ENCODE data around the gene CAPN6.

The CAPN6 gene, protein sequence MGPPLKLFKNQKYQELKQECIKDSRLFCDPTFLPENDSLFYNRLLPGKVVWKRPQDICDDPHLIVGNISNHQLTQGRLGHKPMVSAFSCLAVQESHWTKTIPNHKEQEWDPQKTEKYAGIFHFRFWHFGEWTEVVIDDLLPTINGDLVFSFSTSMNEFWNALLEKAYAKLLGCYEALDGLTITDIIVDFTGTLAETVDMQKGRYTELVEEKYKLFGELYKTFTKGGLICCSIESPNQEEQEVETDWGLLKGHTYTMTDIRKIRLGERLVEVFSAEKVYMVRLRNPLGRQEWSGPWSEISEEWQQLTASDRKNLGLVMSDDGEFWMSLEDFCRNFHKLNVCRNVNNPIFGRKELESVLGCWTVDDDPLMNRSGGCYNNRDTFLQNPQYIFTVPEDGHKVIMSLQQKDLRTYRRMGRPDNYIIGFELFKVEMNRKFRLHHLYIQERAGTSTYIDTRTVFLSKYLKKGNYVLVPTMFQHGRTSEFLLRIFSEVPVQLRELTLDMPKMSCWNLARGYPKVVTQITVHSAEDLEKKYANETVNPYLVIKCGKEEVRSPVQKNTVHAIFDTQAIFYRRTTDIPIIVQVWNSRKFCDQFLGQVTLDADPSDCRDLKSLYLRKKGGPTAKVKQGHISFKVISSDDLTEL

DNA sequence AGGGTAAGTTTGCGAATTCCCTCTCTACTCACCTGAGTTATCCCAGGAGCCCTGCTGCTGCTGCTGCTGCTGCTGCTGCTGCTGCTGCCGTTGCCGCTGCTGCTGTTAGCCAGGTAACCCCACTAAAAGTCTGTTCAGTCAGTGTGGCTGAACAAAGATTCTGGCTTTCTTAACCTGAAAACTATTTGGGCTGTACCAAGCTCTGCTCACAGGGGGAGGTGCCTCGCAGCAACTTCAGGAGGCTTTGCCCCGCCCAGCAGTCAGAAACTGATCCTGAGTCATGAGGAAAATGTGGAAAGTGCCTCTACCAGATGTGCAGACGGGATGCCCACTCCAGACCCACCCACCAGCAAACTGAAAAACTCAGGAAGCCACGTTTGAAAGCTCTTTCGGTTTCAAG is at the start of gene CAPN6:
TSS of gene CAPN6 (minus strand) at position 145 of the 400 bp plus-strand sequence. CDS start 6,547 bp downstream, outside the sequence.
- no peak for DNase-seq

DNA sequence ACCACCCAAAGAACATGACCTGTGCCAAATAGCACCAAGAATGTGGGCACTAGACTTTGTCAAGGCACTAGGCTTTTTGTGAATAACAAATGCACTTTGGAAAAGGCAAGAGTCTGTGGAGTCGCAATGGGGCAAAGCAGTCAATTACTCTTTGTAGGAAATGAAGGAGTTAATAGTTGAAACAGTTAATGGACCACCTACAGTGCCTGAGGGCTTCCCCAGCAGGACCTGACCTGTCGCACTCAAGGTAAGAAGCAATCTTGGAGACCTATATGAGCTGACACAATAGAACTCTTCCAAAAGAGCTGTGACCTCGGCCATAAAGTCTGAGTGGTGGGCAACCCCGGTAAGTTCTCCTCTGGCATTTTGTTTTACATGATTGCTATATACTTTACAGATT is 49.2 kb upstream of the CAPN6 start:
- no peak for DNase-seq

DNA sequence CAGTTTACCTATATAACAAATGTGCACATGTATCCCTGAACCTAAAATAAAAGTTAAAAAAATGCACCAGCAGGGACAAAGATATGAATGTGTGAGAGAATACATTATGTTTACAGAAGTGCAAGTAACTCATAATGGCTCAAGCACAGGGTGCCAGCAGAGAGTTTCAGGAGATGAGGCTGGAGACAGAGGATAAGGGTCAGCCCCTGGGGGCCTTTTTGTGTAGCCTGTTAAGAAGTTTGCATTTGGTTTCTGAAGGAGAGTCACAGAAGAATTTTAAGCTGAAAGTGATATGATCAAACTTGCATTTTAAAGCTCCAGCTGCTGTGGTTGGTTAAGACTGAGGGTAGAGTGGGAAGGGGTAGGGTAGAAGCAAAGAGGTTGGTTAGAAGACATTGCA is 48.6 kb upstream of the CAPN6 start:
- DNase-seq, result no peak

DNA sequence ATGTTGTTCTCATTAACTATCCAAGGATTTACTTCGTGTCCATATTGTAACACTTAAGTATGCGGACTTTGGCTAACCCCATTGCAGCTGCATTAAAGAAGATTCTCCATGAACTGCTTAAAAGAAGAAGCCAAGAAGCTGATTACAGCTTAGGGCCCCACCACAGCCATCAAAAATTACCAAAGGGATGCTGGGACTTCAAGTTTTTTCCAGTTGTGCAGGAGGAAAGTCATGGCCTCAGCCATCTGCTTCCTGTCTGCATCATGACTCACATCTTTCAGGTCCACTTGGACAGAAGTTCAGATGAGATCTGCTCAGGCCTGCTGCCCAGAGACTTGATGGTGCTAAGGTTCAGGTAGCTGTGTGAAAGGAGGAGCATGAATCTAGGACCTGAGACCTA is 38.8 kb upstream of the CAPN6 start:
- DNase-seq, result no peak

DNA sequence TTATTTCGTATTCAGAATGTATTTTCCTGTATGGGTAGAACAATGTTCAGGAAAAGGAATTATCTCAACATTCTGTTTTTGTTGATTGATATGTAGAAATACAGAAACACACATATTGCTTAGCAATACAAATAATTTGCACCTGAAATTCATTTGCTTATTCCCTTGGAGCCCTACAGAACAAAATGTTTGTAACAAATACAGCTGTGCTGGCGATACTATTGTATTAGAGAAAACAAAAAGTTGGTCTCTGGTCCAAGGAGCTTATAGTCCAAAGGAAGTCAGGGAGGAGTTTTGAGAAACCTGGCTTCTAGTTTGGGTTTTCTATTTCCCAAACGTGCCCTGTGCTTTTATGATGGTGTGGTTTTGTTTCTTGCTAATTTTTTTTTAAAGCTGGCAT is 37.8 kb upstream of the CAPN6 start:
- DNase-seq, result no peak

DNA sequence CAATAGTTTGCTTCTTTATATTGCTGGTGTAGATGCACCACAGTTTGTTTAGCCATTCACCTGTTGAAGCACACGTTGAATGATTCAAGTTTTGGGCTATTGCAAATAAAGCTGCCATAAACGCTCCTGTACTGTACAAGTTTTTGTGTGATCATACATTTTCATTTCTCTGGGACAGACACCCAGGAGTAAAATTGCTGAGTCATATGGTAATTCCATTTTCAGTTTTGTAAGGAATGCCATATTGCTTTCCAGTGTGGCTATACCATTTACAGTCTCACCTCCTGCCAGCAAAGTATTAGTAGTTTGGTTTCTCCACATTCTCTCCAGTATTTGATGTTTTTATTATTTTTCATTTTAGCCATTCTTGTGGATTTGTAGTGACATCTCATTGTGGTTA is 32.0 kb upstream of the CAPN6 start:
- DNase-seq, result no peak

DNA sequence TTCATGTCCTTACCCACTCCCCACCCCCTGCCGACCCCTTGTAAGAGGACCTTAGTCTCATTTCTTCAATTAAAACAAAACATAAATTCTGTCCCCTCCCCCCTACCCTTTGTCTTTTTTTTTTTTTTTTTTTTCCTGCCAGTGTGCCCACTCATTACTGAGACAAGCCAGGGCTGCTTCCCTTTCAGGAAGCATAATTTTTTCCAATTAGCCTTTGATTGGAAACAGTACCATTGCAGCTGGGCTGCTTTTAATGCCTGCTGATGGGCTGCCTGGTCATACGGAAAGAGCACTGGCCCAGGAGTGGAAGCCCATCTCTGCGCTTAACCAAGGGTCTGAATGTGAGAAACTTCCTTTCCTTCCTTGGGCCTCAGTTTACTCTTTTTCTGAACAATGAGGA is 18.6 kb upstream of the CAPN6 start:
- no peak for DNase-seq

DNA sequence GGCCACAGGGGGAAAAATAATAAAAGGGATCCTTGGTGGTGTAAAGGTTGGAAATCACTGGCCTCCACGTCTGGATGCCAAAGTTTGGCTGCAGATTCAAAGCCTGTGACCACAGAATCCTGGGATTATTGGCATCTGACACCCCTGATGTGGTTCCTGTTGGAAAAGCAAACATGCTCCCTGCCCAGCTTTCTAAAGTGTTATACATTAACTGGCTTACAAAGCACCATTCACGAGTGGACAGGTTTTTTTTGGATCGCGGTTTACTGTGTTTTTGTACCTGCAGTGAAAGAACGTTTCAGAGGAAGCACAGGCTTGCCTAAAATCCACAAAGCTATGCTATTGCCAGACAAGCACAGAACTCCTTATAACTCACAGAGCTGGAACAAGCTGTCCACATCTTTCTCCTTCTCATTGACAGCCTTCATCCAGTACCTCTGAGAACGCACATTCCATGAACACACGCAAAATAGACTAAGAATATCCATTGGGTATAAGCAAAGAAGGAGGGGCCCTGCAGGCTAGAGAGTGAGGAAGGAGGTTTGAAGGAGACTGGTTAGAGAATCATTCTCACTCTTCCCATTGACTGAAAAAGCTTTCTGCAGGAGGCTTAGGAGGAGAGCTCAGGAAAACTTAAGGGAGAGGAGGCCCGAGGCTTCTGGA is 14.5 kb upstream of the CAPN6 start:
- DNase-seq, result no peak

DNA sequence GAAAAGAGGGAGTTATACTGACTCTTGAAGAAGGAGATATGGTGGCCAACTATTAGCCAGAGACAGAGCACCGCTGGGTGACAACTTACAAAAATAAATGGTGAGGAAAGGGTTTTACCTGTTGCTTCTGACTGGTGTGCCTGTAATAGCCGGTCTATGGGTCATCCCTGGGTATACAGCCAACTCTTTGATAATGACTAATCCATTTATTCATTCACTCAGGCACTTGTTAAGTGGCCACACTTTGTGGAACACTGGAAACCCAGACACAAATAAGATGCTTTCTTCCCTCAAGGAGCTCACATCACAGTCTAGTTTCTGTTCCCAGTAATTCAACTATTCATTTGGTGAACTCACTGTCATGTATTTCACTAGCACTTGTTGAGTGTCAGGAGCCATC is 13.2 kb upstream of the CAPN6 start:
- no peak for DNase-seq

DNA sequence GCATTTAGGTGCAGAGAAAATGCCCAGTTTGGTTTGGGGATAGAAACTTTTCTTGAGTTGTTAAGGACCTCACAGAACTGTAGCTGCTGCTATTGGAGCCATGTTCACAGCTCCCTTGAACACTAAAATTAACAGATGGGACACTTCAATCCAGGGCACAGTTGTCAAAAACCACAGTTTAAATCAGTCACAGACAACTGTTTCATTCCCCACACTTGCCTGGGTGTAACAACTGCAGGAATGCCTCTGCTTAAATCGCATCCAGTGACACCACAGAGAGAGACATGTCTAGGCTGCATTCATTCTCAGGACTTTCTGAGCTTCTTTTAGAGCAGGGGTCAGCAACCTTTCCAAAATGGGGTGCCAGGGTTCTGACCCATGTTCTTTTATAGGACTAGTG is 12.7 kb upstream of the CAPN6 start:
- no peak for DNase-seq

DNA sequence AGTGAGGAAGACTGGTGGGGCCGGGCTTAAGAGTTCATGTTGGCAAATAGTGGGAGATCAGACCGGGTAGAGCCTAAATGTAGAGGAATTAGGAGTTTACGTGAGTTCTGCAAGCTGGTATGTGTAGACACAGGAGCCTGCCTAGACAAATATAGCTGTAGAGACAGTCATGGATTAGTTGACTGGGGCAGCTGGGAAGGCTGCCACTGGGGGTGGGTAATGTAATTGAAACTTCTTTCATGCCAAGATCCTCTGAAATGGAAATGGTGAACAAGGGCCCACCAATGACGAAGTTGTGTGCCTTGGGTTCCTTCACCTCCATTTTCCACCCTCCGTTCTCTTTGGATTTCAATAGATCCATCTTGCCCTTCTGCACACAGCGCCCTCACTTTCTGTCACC is 11.9 kb upstream of the CAPN6 start:
- no peak for DNase-seq

DNA sequence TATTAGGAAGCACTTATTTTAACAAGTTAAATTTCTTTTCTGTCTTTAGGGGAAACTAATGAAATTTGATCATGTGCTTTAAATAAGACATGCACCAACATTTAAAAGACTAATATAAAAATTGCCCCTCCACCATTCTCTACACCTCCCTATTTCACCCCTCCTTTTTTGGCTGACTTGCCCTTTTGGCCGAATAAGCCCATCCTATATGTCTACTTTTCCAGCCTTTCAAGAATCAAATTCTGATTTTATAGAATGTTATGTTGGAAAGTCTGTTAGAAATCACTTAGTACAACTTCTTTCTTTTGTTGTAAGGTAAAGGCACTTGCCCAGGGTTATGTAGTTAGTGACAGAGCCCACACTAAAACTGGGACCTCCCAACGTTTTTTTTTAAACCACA is 1.8 kb downstream of the CAPN6 start:
- DNase-seq, result no peak

DNA sequence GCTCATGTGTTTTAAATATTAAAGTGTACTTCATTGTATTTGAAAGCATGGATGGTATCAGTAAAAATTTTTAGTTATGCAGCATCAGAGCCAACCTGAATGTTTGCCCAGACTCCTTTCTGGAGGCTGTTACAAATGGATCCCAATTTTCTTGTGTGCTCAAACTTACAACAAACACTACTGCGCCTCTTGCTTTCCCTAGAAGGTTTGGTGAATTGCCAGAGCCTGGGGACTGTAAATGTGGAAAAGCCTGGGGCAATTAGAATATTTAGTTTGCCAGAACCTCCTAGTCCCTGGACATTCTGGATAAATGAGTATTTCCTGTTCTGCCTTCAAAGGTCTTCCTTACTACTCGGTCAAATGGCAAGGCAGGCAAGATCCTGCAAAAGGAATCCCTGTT is 4.8 kb downstream of the CAPN6 start:
- DNase-seq, result no peak

DNA sequence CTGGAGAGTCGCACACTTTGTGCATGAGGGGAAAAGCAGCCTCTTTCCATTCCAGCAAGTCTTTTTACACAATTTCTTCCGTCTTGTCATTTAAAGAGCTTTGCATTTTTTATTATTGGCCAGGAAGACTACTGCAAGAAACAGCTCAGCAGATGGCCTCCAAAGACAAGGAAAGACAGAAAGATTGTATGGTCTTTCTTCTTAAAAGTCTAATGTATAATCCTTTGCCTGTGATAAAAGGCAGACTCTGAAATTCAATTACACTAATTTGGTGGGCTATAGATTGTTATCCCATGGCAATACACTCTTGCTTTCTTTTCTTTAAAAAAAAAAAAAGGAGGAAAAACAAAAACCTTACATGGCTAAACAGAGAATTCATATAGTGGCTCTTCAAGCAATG is 5.9 kb downstream of the CAPN6 start:
- no peak for DNase-seq

DNA sequence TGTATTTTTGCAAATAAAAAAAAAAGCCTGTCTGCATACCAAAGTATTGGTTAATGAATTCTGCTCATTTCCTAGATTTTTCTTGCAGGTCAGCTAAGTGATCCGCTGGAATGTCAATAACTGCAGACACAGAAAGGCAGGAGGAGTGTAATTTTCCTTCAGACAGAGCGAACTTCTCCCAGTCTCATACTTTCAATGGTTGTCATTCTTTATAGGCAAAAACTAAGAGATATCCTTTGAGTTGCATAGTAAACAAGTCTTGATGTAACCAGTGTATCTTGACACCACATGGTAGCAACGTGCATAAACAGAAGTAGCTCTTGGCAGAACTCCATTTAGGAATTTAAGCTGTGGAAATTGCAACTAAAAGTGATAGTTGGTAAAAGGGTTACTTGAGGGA is 8.2 kb downstream of the CAPN6 start:
- DNase-seq, result no peak

DNA sequence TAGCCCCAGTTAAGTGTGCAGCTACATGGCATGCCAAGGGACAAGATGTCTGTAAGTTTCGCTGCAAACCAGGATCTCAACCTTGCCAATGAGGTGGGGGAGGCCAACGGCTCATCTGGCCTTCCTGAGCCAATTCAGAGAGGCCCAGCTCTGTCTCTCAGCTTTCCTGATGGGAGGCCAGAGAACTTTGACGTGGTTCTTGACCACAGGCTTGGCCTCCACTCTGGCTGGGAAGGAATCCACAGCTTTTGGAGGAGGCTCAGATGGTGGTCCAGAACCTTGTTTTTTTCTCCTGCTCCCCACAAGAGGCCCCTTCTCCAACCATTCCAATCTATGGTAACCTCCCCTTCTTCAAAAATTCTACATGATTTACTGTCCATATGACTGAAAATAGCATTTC is 9.8 kb downstream of the CAPN6 start:
- DNase-seq, result no peak

DNA sequence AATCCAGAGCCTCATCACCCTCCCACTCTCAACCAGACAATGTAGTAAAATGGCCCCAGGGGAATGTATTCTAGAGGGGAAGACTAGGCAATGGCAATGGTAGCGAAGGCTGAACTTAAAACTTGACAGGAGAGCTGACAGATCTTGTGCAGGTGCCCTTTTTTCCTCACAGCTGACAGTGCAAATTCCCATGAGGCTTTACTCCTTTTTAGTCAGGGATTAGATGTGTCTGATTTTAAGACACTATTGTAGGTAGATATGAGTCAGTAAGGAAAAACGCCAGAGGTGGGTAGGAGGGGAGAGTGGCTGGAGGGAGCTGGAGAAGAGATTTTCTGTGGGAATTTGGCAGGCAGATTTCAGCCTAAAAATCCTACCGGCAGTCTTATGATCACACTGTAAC is 10.7 kb downstream of the CAPN6 start:
- no peak for DNase-seq

DNA sequence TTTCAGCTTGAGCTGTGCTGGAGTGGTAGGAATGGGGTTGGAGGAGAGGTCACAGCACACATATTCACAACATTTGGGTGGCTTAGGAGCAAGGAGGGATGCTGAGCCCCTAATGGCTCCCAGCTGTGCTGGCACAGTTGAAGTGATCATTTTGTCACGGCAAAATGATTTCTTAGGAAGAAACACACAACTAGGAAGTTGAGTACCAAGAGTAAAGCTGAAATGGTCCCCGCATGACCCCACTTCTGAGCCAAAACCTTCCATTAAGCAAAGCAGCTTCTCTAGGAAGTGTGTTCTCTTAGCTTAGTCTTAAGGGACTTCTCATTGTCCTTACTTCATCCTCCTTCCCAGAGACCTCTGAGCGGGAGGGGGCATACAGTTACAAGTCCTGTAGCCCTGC is 12.6 kb downstream of the CAPN6 start:
- no peak for DNase-seq

DNA sequence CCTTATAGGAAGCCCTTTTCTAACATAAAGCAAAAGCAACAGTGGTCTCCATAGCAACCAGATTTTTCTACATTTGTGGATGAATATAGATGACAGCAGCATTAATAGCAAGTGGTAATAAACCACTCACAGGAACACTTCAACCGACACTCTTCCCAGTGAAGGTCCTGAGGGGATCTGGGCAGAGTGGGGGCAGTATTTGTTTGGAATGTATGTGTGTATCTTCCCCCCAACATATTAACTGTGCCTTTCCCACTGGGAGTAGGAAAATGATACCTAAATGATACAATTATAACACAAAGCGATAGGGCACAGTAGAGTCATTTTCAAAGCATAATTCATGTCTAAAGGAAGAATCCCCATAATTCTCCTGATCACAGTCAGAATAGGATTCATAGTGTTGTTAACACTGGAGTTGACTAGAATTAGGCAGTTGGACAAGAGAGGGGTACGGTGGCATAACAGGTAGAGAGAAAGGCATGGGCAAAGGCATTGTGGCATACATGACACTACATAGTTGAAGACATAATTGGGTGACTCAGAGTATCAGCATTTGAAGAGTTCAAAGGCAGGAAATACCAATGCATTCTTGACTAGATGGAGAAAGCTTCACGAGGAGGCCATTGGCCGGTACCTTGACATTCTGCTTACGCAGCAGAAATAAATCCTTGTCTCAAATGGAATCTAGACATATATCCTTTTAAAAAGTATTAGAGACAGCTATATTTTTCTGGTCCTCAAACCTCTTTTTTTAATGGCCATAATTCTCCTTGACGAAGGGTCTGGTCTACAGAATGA is 15.2 kb downstream of the CAPN6 start:
- DNase-seq, result no peak

DNA sequence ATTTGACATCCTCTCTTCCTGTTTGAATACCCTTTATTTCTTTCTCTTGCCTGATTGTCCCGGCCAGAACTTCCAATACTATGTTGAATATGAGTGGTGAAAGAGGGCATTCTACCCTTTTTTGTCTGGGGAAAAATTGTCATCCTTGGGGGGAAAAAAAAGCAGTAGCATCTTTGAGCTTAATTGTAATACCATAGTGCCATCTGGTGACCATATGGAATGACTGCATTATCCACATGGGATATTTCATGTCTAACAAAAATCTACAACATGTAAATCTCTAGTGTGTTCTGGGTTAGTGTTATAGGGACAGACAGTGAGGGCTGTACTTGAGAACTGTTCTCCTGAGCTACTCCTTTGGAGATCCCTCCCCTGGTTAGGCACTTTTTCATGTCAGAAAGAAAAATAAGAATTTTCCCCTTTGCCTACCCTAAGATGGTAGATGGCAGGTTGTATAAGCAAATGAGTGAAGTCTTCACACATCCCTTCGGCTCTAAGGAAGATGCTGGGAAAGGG is 26.0 kb downstream of the CAPN6 start:
- no peak for DNase-seq

DNA sequence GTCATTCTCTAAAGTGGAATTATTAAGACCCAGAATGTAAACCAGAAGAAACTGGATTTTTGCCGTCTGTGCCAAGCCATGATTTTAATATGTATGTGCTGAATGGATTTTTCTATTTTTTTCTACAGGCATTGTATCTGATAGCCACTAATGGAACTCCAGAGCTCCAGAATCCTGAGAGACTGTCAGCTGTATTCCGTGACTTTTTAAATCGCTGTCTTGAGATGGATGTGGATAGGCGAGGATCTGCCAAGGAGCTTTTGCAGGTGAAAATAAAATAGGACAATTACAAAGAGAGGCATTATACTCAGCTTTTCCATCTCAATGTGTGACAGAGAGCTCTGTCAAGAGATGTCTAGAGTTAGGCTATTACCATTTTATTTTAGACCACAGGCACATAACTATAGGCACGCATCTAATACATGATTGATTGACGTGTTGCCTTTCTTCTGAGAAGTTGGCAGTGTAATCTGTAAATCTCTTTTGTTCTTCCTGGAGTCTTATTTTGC is 53.9 kb downstream of the CAPN6 start:
- DNase-seq, result no peak

DNA sequence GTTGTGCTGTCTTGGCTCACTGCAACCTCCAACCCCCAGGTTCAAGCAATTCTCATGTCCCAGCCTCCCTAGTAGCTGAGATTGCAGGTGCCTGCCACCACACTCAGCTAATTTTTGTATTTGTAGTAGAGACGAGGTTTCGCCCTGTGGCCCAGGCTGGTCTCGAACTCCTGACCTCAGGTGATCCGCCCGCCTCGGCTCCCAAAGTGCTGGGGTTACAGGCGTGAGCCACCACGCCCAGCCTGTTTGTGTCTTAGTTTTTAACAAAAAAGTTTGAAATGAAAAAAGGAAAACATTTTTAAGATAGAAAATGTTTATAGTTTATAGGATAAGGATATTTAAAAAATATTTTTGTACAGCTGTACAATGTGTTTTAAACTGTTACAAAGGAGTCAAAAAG is 62.4 kb downstream of the CAPN6 start:
- DNase-seq, result no peak

DNA sequence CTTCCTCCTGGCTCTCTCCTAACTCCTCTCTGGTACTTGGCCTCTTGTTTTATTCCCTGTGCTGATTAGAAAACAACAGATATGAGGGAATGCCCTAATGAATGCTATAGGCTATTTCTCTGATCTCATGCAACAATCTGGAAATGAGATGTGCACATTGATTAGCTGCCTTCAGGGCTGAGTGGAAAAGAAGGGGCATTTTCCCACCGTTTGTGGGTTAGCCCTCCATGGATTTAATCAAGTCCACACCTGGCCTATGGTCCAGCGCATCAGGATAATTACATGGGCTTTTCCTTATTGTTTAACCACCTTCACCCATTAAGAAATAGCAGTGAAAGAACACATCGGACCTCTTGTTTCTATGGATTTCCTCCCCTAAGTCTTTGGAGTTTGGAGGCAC is 70.0 kb downstream of the CAPN6 start:
- DNase-seq, result no peak
